ENCODE data around the gene HK2.

HK2 gene

GRCh38 chr2:74806920-74807319, 27.0 kb upstream of the HK2 start:
- no peaks in the 10 kb centered on the region for H3K79me2 ChIP-seq (ENCODE audit: insufficient read depth, low read depth)
- TF ChIP-seq, protein P1, sequence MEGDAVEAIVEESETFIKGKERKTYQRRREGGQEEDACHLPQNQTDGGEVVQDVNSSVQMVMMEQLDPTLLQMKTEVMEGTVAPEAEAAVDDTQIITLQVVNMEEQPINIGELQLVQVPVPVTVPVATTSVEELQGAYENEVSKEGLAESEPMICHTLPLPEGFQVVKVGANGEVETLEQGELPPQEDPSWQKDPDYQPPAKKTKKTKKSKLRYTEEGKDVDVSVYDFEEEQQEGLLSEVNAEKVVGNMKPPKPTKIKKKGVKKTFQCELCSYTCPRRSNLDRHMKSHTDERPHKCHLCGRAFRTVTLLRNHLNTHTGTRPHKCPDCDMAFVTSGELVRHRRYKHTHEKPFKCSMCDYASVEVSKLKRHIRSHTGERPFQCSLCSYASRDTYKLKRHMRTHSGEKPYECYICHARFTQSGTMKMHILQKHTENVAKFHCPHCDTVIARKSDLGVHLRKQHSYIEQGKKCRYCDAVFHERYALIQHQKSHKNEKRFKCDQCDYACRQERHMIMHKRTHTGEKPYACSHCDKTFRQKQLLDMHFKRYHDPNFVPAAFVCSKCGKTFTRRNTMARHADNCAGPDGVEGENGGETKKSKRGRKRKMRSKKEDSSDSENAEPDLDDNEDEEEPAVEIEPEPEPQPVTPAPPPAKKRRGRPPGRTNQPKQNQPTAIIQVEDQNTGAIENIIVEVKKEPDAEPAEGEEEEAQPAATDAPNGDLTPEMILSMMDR (conservative IDR thresholded peaks at IDR 0.05; ENCODE audit: low read depth, low read length) = no peak

GRCh38 chr2:74812787-74813590, 20.9 kb upstream of the HK2 start:
- H3K4me3 ChIP-seq (IDR thresholded peaks at IDR 0.05; ENCODE audit: insufficient read depth, low read depth, low read length) = no peak overlapping the region
- H4K20me1 ChIP-seq (ENCODE audit: insufficient read depth) = no peaks in the 10 kb centered on the region
- TF ChIP-seq, protein P1 (conservative IDR thresholded peaks at IDR 0.05; ENCODE audit: low read depth, low read length) = no peak
- H3K9ac ChIP-seq = no peak overlapping the region
- no peak overlapping the region for H3K27ac ChIP-seq
- H3K79me2 ChIP-seq (ENCODE audit: insufficient read depth, low read depth) = no peaks in the 10 kb centered on the region
- no peaks in the 10 kb centered on the region for H3K4me1 ChIP-seq (ENCODE audit: low read depth, poor library complexity, severe bottlenecking)
- H3K27me3 ChIP-seq (ENCODE audit: insufficient read depth, low read depth) = no peaks in the 10 kb centered on the region
- H3K36me3 ChIP-seq (ENCODE audit: insufficient read depth) = no peaks in the 10 kb centered on the region
- H2AFZ ChIP-seq (ENCODE audit: low read depth) = no peak overlapping the region
- H3K4me2 ChIP-seq = no peak overlapping the region

More at GRCh38 chr2:74806920-74807319, 27.0 kb upstream of the HK2 start:
- Histone ChIP-seq H3K4me1 (ENCODE audit: low read depth, poor library complexity, severe bottlenecking) (no peaks in the 10 kb centered on the region), H2AFZ (ENCODE audit: low read depth) (no peak overlapping the region), H3K4me2 (no peak overlapping the region), H3K36me3 (ENCODE audit: insufficient read depth) (no peaks in the 10 kb centered on the region), H4K20me1 (ENCODE audit: insufficient read depth) (no peaks in the 10 kb centered on the region), H3K27me3 (ENCODE audit: insufficient read depth, low read depth) (no peaks in the 10 kb centered on the region), H3K4me3 (IDR thresholded peaks at IDR 0.05; ENCODE audit: insufficient read depth, low read depth, low read length) (no peak overlapping the region), H3K9ac (no peak overlapping the region), H3K27ac (no peak overlapping the region)

GRCh38 chr2:74814102-74814501, 19.8 kb upstream of the HK2 start:
- TF ChIP-seq, protein P1 (conservative IDR thresholded peaks at IDR 0.05; ENCODE audit: low read depth, low read length) = no peak

DNA sequence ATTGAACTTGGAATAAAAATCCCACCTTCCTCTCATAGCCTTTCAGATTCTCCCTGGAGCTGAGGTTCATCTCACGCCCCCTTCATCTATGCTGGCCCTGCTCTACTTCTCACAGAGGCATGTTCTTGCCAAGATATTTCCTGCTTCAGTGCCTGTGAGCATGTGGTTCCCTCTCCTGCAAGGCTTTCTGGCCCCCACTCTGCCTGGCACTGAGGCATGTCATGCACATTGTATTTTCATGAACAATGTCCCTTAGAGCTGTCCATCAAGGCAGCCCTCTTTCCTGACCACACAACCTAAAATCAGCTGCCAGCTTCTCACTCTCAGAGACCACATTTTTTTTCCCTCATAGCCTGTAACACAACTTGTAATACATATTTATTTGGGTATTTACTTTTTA, 18.0 kb upstream of the HK2 start:
- Histone ChIP-seq H3K4me1 (ENCODE audit: low read depth, poor library complexity, severe bottlenecking) (no peaks in the 10 kb centered on the region), H3K79me2 (ENCODE audit: insufficient read depth, low read depth) (no peaks in the 10 kb centered on the region), H3K9ac (no peak overlapping the region), H4K20me1 (ENCODE audit: insufficient read depth) (no peaks in the 10 kb centered on the region), H3K4me2 (no peak overlapping the region), H3K27ac (no peak overlapping the region), H3K4me3 (IDR thresholded peaks at IDR 0.05; ENCODE audit: insufficient read depth, low read depth, low read length) (no peak overlapping the region), H3K36me3 (ENCODE audit: insufficient read depth) (no peaks in the 10 kb centered on the region), H2AFZ (ENCODE audit: low read depth) (no peak overlapping the region), H3K27me3 (ENCODE audit: insufficient read depth, low read depth) (no peaks in the 10 kb centered on the region)
- TF ChIP-seq, protein P1 (conservative IDR thresholded peaks at IDR 0.05; ENCODE audit: low read depth, low read length) = no peak

More at GRCh38 chr2:74814102-74814501, 19.8 kb upstream of the HK2 start:
- Histone ChIP-seq H3K4me2 (no peak overlapping the region), H2AFZ (ENCODE audit: low read depth) (no peak overlapping the region), H3K36me3 (ENCODE audit: insufficient read depth) (no peaks in the 10 kb centered on the region), H3K9ac (no peak overlapping the region), H4K20me1 (ENCODE audit: insufficient read depth) (no peaks in the 10 kb centered on the region), H3K27ac (no peak overlapping the region), H3K4me1 (ENCODE audit: low read depth, poor library complexity, severe bottlenecking) (no peaks in the 10 kb centered on the region), H3K4me3 (IDR thresholded peaks at IDR 0.05; ENCODE audit: insufficient read depth, low read depth, low read length) (no peak overlapping the region), H3K27me3 (ENCODE audit: insufficient read depth, low read depth) (no peaks in the 10 kb centered on the region), H3K79me2 (ENCODE audit: insufficient read depth, low read depth) (no peaks in the 10 kb centered on the region)
